KMS-11 (cell line): ENCODE data around the gene DHTKD1.

Experiments
- H2AFZ ChIP-seq: fragments of 200-600 bp; sonication (generic); 2 replicates; pipeline ENCODE4 v1.6.1; 2016; ENCODE audit warnings: antibody characterized with exemption, mixed run types, low read depth
- H3K27ac ChIP-seq: fragments of 200-600 bp; sonication (generic); 2 replicates; pipeline ENCODE4 v1.6.1; 2016; ENCODE audit warnings: mild to moderate bottlenecking, mixed run types
- H3K27me3 ChIP-seq: fragments of 200-600 bp; sonication (generic); 2 replicates; pipeline ENCODE4 v1.6.1; 2017; ENCODE audit warnings: mild to moderate bottlenecking, low read depth, mixed run types, moderate library complexity; ENCODE audit not compliant: insufficient read depth
- H3K36me3 ChIP-seq: fragments of 200-600 bp; sonication (generic); 2 replicates; pipeline ENCODE4 v1.6.1; 2017; ENCODE audit warnings: mild to moderate bottlenecking, mixed run types; ENCODE audit not compliant: insufficient read depth
- H3K4me1 ChIP-seq: fragments of 200-600 bp; sonication (generic); 2 replicates; pipeline ENCODE4 v1.6.1; 2016; ENCODE audit warnings: mild to moderate bottlenecking, low read depth, mixed run types; ENCODE audit not compliant: poor library complexity, severe bottlenecking
- H3K4me2 ChIP-seq: fragments of 200-600 bp; sonication (generic); 2 replicates; pipeline ENCODE4 v1.7.0; 2016; ENCODE audit warnings: mild to moderate bottlenecking, mixed run types
- H3K4me3 ChIP-seq: fragments of 200-600 bp; sonication (generic); IDR thresholded peaks from 2 replicates; pipeline ENCODE4 v1.6.1; 2017; ENCODE audit warnings: low read depth, low read length, mixed read lengths; ENCODE audit not compliant: insufficient read depth
- H3K79me2 ChIP-seq: fragments of 200-600 bp; sonication (generic); 2 replicates; pipeline ENCODE4 v1.6.1; 2016; ENCODE audit warnings: low read depth, mixed run types; ENCODE audit not compliant: insufficient read depth
- H3K9ac ChIP-seq: fragments of 200-600 bp; sonication (generic); 2 replicates; pipeline ENCODE4 v1.6.1; 2016; ENCODE audit warnings: mild to moderate bottlenecking, mixed run types
- H4K20me1 ChIP-seq: fragments of 200-600 bp; sonication (generic); 2 replicates; pipeline ENCODE4 v1.6.1; 2016; ENCODE audit warnings: mild to moderate bottlenecking, mixed run types; ENCODE audit not compliant: insufficient read depth
- CTCF ChIP-seq: fragments of 200-600 bp; sonication (generic); conservative IDR thresholded peaks from 2 replicates; pipeline ENCODE4 v1.6.1; 2017; ENCODE audit warnings: low read depth, mild to moderate bottlenecking, antibody characterized with exemption, low read length, moderate library complexity, mixed read lengths

Gene DHTKD1

DNA sequence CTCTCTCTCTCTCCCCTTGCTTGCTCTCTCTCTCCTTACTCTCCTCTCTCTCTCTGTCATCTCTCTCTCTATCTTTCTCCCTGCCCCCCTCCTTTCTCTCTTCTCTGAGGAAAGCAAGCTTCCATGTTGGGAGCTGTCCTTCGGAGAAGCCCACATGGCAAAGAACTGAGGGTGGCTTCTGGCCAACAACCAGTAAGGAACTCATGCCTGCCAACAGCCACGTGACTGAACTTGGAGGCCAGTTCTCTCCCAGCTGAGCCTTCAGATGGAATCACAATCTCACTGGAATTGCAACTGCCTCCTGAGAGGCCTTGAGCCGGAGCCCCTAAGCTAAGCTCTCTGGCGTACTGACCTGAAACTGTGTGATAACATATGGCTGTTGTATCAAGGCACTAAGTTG lies 12.0 kb upstream of the DHTKD1 start:
- H2AFZ ChIP-seq = no peak overlapping the region
- no peaks in the 10 kb centered on the region for H4K20me1 ChIP-seq

GRCh38 chr10:12061124-12061523 lies 7.6 kb upstream of the DHTKD1 start:
- Histone ChIP-seq H3K79me2 (no peaks in the 10 kb centered on the region), H2AFZ (no peak overlapping the region), H3K4me1 (peaks cover 20% of the 10 kb centered on the region), H3K36me3 (no peaks in the 10 kb centered on the region), H3K4me2 (no peak overlapping the region), H3K9ac (no peak overlapping the region), H4K20me1 (no peaks in the 10 kb centered on the region), H3K27me3 (no peaks in the 10 kb centered on the region), H3K27ac (no peak overlapping the region), H3K4me3 (no peak overlapping the region)
- TF ChIP-seq CTCF = no peak

More for the DNA sequence above, 12.0 kb upstream of the DHTKD1 start:
- Histone ChIP-seq H3K79me2 (no peaks in the 10 kb centered on the region), H3K27ac (no peak overlapping the region), H3K4me1 (peaks cover 7% of the 10 kb centered on the region), H3K27me3 (no peaks in the 10 kb centered on the region), H3K36me3 (no peaks in the 10 kb centered on the region), H3K9ac (no peak overlapping the region), H3K4me3 (no peak overlapping the region), H3K4me2 (no peak overlapping the region)
- TF ChIP-seq CTCF = no peak

DNA sequence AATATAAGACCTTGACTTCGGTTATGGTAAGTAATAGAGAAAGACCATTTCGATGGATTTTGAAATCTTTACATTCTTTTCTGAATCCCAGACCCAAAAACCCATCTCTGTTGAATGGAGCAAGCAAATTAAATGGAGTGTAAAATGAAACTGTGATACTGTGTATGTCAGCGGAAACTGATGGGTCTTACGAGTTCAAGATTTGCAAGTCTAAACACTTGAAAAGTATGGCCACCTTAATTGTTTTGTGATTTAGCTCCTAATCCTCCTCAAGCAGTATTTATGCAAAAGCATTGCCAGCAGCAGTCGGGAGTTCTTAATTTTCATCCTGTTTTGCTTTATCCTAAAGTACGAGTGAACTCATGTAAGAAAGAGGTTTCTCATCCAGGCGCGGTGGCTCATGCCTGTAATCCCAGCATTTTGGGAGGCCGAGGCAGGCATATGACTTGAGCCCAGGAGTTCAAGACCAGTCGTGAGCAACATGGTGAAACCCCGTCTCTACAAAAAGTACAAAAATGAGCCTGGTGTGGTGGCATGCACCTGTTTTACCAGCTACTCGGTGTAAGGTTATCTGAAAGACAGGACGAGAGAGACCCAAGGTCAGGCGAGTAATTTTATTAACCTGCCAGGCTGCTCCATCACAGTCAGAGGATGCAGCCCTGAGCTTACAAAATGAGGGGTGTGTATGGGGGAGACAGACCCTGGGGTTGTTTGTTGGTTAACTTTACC lies 5.8 kb upstream of the DHTKD1 start:
- Histone ChIP-seq H3K79me2 (no peaks in the 10 kb centered on the region), H3K27me3 (no peaks in the 10 kb centered on the region), H3K4me3 (no peak overlapping the region), H3K9ac (peak overlapping the region; percentile 19; the same call in 1 of the 2 replicates), H3K27ac (peak overlapping the region; percentile 72), H4K20me1 (no peaks in the 10 kb centered on the region), H3K4me1 (peaks cover 24% of the 10 kb centered on the region), H3K4me2 (peak overlapping the region; percentile 55), H3K36me3 (no peaks in the 10 kb centered on the region), H2AFZ (peak overlapping the region; percentile 55)
- TF ChIP-seq CTCF = no peak

- H3K9ac ChIP-seq = no peak overlapping the region
- no peaks in the 10 kb centered on the region for H4K20me1 ChIP-seq
- H3K27ac ChIP-seq = peak overlapping the region; percentile 72
- peak overlapping the region; percentile 55; the same call in 1 of the 2 replicates for H2AFZ ChIP-seq
- peak overlapping the region; percentile 55; the same call in 1 of the 2 replicates for H3K4me2 ChIP-seq
- no peaks in the 10 kb centered on the region for H3K27me3 ChIP-seq
- H3K36me3 ChIP-seq = no peaks in the 10 kb centered on the region
- TF ChIP-seq CTCF = no peak
- H3K4me3 ChIP-seq = no peak overlapping the region
- peaks cover 30% of the 10 kb centered on the region for H3K4me1 ChIP-seq
- H3K79me2 ChIP-seq = no peaks in the 10 kb centered on the region
Measured at GRCh38 chr10:12063483-12063818, 5.3 kb upstream of the DHTKD1 start.
